Mucosa of descending colon (tissue), 3 donors: ENCODE measurements around the gene EXOC3L1. TPM values are rescaled to one million over a fixed set of nuclear protein-coding genes. Genes with fewer than 3 reads are reported as not detected.

Experiments
- ATAC-seq: fragments of 200-7000 bp; cut with Tn5 transposase; one replicate; pipeline ENCODE4 v1.9.1; 2020; ENCODE audit warnings: mild to moderate bottlenecking, moderate library complexity
- DNase-seq, 3 donors: peaks; one replicate each; pipeline ENCODE4 v3.0.0-alpha.2; 2020
- H3K36me3 ChIP-seq: fragments of 200-600 bp; one replicate; pipeline ENCODE4 v1.8.0; 2021; ENCODE audit warnings: low read depth, mild to moderate bottlenecking
- H3K4me1 ChIP-seq: fragments of 200-600 bp; one replicate; pipeline ENCODE4 v1.8.0; 2021; ENCODE audit warnings: low read depth, mild to moderate bottlenecking
- H3K4me3 ChIP-seq: fragments of 200-600 bp; one replicate; pipeline ENCODE4 v1.8.0; 2021; ENCODE audit warnings: mild to moderate bottlenecking
- H3K9me3 ChIP-seq: fragments of 200-600 bp; one replicate; pipeline ENCODE4 v1.8.0; 2021; ENCODE audit warnings: mild to moderate bottlenecking
- intact Hi-C, 2 donors: fragments of 100-400 bp; cut with DNase I in 1 of 2; cut with micrococcal nuclease in 1 of 2; formaldehyde crosslinking; loops; one replicate each; pipeline versions ENCODE4 v1.11.0 to v1.11.1; 2022; cut with DNase I, micrococcal nuclease
- total RNA-seq, 3 donors: library from RNA; stranded (reverse); fragmentation: NEBNext Ultra II Directional in 2 of 3; extraction: Animal tissue kit (Norgen Biotek cat#: 25700) in 2 of 3; gene quantifications; one replicate each; pipeline versions ENCODE4 v1.2.1 to v1.2.4, GENCODE V29; 2021 to 2023
- TF ChIP-seq, protein P1 (sequence below): fragments of 200-600 bp; IDR thresholded peaks from one replicate; pipeline ENCODE4 v1.8.0; 2022; ENCODE audit warnings: antibody characterized with exemption, mild to moderate bottlenecking
- donor health status: DM: no; HTN: no; CAD: no; lungs with moderate emphysema.
- donor health status: DM: no; HTN: no; CAD: no.
- donor health status: DM: no; HTN: yes; CAD: no.

EXOC3L1 gene
- total RNA-seq, 3 donors from 2014 or later, result 2.6 to 6.8 (median 2.7) TPM

DNA sequence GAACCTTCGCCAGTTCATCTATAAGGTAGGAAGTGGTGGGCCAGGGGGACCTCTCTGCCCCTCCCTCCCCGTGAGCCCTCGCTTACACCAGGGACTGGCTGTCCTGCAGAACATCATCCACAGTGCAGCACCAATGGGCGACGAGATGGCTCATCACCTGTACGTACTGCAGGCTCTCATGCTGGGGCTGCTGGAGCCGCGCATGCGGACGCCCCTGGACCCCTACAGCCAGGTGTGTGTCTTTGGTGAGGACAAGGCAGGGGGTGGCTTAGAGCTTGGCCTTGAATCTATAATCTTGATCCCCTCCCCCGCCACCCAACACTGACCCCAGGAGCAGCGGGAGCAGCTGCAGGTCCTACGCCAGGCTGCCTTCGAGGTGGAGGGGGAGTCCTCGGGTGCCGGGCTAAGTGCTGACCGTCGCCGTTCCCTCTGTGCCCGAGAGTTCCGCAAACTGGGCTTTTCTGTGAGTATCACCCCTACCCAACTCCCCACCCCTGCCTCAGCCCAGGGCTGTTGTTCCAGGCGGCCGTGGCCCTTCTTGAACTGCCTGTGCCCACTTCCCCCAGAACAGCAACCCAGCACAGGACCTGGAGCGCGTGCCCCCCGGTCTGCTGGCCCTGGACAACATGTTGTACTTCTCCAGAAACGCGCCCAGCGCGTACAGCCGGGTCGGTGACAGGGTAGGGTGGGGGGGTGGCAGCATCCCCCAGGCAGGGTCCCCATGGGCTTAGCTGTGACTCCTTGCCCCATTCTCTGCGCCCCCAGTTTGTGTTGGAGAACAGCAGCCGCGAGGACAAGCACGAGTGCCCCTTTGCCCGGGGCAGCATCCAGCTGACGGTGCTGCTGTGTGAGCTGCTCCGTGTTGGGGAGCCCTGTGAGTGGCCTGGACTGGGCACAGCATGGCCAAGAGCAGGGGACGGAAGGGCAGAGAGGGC, 11.7 kb upstream of the EXOC3L1 start:
- no peak overlapping the region for H3K4me3 ChIP-seq
- H3K4me1 ChIP-seq, result peaks cover 20% of the 10 kb centered on the region
- TF ChIP-seq, protein P1, sequence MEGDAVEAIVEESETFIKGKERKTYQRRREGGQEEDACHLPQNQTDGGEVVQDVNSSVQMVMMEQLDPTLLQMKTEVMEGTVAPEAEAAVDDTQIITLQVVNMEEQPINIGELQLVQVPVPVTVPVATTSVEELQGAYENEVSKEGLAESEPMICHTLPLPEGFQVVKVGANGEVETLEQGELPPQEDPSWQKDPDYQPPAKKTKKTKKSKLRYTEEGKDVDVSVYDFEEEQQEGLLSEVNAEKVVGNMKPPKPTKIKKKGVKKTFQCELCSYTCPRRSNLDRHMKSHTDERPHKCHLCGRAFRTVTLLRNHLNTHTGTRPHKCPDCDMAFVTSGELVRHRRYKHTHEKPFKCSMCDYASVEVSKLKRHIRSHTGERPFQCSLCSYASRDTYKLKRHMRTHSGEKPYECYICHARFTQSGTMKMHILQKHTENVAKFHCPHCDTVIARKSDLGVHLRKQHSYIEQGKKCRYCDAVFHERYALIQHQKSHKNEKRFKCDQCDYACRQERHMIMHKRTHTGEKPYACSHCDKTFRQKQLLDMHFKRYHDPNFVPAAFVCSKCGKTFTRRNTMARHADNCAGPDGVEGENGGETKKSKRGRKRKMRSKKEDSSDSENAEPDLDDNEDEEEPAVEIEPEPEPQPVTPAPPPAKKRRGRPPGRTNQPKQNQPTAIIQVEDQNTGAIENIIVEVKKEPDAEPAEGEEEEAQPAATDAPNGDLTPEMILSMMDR, result no peak
- no peaks in the 10 kb centered on the region for H3K9me3 ChIP-seq
- peaks cover 21% of the 10 kb centered on the region for H3K36me3 ChIP-seq
- DNase-seq (no peak), ATAC-seq (no peak)
- intact Hi-C loops, result no loop called here

DNA sequence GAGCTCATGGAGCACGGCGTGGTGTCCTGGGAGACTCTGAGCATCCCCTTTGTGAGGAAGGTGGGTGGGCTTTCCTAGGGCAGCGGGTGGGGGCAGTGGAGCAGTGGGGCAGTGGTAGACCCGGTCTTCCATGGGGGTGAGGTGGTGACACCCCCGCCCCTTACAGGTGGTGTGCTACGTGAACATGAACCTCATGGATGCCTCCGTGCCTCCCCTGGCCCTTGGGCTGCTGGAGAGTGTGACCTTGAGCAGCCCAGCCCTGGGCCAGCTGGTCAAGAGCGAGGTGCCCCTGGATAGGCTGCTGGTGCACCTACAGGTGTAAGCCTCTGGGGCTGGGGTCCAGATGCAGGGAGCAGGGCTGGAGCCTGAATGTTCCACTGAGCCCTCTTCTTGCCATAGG, 10.6 kb upstream of the EXOC3L1 start:
- peaks cover 28% of the 10 kb centered on the region for H3K36me3 ChIP-seq
- no peaks in the 10 kb centered on the region for H3K9me3 ChIP-seq
- TF ChIP-seq, protein P1, result no peak
- intact Hi-C loops, result no loop called here
- H3K4me1 ChIP-seq, result peaks cover 20% of the 10 kb centered on the region
- DNase-seq (no peak), ATAC-seq (no peak)
- no peak overlapping the region for H3K4me3 ChIP-seq

DNA sequence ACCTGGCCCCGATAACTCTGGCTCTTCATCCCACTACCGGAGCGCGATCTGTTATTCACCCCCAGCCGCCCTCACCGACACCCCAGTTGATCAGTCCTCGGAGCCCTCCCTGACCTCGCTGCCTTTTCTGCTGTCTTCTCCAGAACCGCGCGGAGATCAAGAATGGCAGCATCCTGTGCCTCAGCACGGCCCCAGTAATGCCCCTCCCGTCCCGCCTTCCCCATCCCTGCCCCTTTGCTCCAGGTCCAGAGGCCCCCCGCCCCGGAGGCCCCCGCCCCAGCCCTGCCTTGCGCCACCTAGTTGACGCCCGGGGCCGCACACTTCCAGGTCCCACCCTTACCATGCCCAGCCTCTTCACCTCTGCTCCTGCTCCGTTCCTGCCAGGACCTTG, 9.9 kb upstream of the EXOC3L1 start:
- intact Hi-C loops, result no loop called here
- H3K4me3 ChIP-seq, result peak overlapping the region; percentile 32
- H3K9me3 ChIP-seq, result no peaks in the 10 kb centered on the region
- DNase-seq (peak in 2 of 3 donors; percentile 62 to 68), ATAC-seq (peak; percentile 44)
- H3K36me3 ChIP-seq, result peaks cover 28% of the 10 kb centered on the region
- TF ChIP-seq, protein P1, result no peak
- H3K4me1 ChIP-seq, result peaks cover 20% of the 10 kb centered on the region

DNA sequence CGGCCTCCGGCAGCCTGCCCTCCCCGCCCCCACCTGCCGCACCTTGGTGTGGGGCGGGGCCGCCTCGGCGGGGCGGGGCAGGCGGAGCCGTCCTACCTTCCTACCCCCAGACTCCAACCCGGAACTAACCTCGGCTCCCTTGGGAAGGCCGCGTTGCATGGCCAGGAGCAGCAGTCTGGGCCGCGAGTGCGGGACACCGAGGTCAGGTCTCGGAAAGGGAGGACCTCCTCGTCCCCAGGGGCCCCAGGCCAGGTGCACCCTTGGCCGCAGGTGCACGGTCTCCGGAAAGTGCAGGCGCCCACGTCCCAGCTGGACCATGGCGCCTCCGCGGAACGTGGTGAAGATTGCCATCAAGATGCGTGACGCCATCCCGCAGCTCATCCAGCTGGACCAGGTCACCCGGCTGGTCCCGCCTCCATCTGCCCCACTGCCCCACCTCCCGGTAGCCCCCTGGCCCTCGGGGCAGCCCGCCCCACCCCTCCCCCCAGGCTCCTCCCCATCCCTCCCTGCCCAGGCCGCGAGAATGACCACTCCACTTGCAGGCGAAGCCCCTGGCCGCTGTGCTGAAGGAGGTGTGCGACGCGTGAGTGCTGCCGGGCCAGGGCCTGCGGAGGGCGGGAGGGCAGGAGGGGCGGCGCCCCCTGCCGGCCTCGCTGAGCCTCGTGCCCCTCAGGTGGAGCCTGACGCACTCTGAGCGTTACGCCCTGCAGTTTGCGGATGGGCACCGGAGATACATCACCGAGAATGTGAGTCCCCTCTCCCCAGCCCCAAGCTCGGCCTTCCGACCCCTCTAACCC, 9.3 kb upstream of the EXOC3L1 start, which contains the start of gene ELMO3:
ELMO3 (plus strand) TSS at position 121 of the 797 bp plus-strand sequence; CDS start at position 317, 196 bp downstream.
- peaks cover 22% of the 10 kb centered on the region for H3K4me1 ChIP-seq
- H3K9me3 ChIP-seq, result no peaks in the 10 kb centered on the region
- ATAC-seq (peak; percentile 92), DNase-seq (peak; percentile 89 to 92 (median 90))
- intact Hi-C loops, result no loop called here
- TF ChIP-seq, protein P1, result peak; percentile 45
- H3K4me3 ChIP-seq, result peak within 1 kb of the TSS; percentile 32
- H3K36me3 ChIP-seq, result peaks cover 28% of the 10 kb centered on the region

DNA sequence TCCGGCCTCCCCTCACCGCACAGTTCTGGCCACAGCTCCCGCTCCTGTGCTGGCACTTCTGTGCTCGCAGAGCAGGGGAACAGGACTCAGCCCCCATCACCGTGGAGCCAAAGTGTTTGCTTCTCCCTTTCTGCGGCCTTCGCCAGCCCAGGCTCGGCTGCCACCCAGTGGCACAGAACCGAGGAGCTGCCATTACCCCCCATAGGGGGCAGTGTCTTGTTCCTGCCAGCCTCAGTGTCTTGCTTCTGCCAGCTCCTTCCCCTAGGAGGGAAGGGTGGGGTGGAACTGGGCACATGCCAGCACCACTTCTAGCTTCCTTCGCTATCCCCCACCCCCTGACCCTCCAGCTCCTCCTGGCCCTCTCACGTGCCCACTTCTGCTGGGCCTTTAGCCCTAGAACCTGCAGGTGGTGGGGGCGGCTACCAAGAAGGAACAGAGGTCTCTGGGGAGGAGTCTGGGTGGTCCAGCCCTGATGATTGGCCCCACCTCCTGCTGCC, 8.3 kb upstream of the EXOC3L1 start:
- Histone ChIP-seq H3K4me3 (no peak overlapping the region), H3K4me1 (peaks cover 30% of the 10 kb centered on the region), H3K36me3 (peaks cover 21% of the 10 kb centered on the region), H3K9me3 (no peaks in the 10 kb centered on the region)
- peak; percentile 69 for ATAC-seq
- intact Hi-C loops, result no loop called here
- TF ChIP-seq, protein P1, result peak; percentile 78
- peak; percentile 81 to 82 (median 81) for DNase-seq
